NCI-H82 (cell line): ENCODE results near the gene HABP2.
A peak's percentile ranks its signal among the peaks of the same experiment; 100 is the strongest.

Source experiments
- DNase-seq: peaks from one replicate; lab custom pipeline; 2025; lab: John Stamatoyannopoulos, UW

The HABP2 gene

DNA sequence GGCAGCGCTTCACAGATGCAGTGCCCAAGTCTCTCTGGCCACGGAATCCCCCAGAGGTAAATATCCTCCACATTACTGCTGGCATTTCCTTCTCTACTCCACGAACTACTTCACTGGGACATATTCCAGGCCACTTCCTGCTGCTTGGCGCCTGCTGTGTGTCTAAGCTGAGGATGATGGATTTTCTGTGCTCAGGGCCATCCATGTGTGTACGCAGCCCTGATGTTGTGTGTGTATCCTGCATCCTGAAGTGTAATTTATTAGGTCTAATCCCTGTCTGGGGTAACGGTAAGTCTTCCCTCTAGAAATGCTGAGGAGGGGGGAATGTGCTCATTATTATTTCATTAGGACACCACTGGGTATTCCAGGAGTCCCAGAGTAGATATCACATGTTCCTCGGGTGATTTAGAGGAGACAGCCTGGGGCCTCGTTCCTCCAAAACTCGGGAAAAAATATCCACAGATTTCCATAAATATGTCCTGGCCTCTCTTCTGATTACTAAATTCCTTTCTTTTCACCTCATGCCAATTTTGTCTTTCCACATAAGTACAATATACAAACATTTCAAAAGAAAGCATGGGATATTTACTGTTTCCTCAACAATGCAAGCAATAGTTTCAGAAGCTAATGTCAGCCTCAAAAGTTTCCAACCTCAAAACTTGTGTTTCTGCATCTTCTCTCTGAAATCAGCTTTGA is 25.5 kb upstream of the HABP2 start:
- DNase-seq = peak; percentile 9

- DNase-seq = peak; percentile 33
These were observed 24.0 kb upstream of the HABP2 start for GRCh38 chr10:113528876-113529275.

DNA sequence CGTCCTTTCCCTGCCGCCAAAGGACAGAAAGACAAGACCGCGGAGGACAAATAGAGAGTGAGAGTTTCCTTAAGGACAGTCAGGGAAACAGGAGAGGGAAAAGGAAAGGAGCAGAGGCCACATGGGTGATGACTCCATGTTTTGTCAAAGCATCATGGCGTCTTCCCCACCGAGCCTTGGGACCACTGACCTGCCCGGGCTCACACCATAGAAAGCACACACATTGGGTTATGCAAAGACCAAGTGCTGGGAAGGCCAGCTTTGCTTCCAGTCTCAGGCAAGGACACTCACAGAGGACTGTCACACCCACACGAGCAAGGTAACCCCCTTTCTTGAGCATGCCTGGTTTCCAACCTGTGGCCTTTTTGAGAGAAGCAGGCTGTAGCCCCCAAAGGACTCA is 23.3 kb upstream of the HABP2 start:
- DNase-seq = no peak

DNA sequence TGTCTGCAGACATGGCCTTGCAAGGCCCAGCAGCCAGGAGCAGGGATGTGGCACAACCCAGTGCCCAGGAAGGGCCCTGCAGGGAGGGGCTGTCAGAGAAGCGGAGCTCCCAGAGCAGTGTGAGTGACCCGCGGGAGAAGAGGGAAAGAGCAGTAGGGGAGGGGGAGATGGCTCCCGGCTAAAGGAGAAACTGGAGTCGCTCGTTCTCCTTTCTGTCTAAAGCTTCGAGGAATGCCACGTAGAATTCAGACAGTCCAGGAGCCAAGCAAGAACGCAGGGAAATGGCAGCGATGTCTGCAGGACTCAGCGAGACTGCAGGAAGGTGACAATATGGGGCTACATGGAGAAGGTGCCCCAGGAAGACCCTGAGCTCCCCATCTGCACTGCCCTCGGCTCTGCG is 22.4 kb upstream of the HABP2 start:
- no peak for DNase-seq

DNA sequence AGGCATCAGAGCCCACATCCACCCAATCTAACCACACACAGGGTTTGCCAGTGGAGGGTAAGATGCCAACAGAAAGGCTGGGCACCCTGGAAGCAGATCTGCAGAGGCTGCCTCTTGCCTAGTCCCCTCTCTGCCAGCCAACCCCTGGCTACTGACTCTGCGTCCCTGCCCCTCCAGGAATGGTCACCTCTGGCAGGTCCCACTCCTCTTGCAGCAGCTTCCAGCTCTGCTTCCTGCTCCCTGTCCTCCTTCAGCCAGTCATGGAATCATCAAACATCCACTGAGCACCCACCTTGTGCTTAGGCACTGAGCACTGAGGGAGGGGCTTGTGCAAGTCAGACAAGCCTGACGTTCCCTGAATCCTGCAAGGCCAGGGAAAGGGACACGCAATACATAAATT is 20.1 kb upstream of the HABP2 start:
- DNase-seq = no peak

GRCh38 chr10:113533801-113534200 is 19.1 kb upstream of the HABP2 start:
- no peak for DNase-seq

- no peak for DNase-seq
These were observed 18.4 kb upstream of the HABP2 start for GRCh38 chr10:113534423-113534822.

DNA sequence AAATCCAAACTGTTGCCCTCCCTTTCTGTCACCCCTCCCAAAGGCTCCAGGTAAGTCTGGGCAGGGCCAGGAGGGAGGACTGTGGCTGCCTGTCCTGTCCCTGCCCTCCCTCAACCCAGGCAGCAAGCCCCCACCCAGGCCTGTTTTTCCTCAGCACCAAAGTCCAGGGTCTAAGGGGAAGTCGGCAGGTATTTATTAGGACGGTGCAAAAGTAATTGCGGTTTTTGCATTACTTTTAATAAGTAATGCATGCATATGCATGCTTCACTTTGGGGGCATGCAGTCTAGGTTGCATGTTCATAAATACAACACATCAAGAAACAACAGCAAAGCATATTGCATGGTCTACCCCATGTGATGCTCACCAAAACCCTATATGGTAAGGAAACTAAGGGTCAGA is 15.2 kb upstream of the HABP2 start:
- no peak for DNase-seq

DNA sequence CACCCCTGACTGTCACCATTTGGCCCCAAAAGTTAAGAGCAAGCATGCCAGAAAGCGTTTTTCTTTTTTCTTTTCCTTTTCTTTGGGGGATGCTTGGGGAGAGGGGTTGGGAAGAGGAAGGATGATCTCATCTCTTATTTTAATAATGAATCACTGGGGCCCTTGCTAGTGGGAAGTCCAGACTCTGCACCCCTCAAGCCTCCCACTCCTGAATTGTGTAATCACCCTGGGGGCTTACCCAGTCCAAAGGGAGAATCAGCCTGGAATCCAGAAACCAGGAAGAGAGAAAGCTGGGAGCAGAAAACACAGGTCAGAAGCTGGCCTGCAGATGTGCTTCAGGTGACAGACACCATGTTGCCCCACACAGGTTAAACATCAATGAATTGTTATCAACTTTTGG is 14.7 kb upstream of the HABP2 start:
- no peak for DNase-seq

DNA sequence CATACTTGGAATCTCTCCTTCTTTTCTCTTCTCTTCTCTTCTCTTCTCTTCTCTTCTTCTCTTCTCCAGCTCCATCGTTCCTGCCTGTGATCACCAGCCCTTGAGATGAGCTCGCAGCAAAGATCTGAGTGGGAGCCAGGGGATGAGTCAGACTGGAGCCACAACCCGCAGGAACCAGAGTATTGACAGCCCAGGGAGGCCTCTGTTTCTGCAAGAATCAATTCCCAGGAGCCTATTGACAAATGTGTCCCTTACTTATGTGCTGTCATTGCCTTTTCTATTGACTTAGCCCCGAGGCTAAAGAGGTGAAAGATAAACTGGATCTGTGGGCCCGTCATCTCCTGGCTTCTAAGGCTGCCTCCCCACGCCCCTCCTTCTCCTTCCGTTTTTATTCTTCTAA is 13.1 kb upstream of the HABP2 start:
- no peak for DNase-seq

- no peak for DNase-seq
These were observed 11.9 kb upstream of the HABP2 start for GRCh38 chr10:113540845-113541548.

DNA sequence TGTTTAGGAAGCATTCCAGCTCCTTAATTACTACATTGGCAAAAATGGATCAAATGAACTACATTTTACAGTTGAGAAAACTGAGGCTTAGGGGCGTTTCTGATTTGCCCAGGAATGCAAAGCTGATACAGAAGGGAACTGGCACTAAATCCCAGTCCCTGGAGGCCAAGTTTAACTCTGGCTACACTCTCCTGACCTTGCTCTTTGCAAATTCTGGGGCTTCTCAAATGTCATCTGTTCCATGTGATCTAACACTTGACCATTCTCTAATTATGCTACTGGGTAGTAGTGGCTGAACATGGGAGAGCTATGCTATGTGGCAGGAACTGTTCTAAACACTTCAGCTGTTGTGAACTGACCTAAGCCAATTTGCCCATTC is 11.3 kb upstream of the HABP2 start:
- DNase-seq = peak; percentile 42

- no peak for DNase-seq
These were observed 9.5 kb upstream of the HABP2 start for GRCh38 chr10:113543107-113543955.

- no peak for DNase-seq
These were observed 8.5 kb upstream of the HABP2 start for GRCh38 chr10:113544392-113544791.

- DNase-seq = no peak
These were observed 5.4 kb upstream of the HABP2 start for GRCh38 chr10:113547426-113547825.

GRCh38 chr10:113549856-113550255 is 3.0 kb upstream of the HABP2 start:
- peak; percentile 90 for DNase-seq

DNA sequence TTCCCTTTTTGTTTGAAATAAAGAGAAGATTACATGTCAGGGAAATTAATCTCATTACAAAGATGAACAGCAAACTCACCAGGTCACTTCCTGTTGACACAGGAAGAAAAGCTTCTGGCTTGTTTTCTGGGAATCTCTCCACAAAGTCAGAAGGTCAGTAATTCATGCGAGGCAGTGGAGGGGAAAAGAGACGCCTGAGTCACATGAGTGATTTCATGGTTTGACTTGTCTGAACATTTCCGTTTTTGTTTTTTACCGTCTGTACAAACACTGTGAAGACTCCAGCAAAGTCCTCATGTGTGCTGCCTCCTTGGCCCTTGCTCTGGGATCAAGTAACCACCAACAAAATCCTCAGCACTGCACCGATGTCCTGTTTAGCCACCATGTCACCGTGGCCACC is 2.5 kb upstream of the HABP2 start:
- DNase-seq = peak; percentile 68

- peak; percentile 11 for DNase-seq
These were observed 839 bp upstream of the HABP2 start for GRCh38 chr10:113552014-113552413.

GRCh38 chr10:113553149-113553548 is 296 bp downstream of the HABP2 start:
- no peak for DNase-seq

DNA sequence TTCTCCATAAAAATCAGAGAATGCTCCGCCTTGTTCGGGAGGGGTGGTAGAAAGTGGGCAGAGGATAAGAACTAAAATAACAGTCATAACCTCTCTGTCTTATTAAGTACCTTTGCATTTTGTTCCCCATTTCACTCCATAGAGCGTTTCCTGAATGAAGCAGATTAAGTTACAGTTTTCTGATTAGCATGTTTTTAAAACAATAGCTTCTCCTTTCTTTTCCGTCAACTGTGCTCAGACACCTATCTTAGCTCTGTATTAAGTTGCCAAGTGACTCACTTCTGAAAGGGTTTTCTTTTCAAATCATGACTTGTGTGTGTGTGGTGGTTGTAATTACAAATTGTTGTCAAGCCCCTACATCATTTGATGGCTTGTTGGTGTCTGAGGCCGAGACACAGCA is 1.4 kb downstream of the HABP2 start:
- no peak for DNase-seq

- DNase-seq = no peak
These were observed 2.4 kb downstream of the HABP2 start for GRCh38 chr10:113555245-113555644.

- peak; percentile 6 for DNase-seq
These were observed 2.9 kb downstream of the HABP2 start for GRCh38 chr10:113555751-113556150.

GRCh38 chr10:113557424-113557862 is 4.6 kb downstream of the HABP2 start:
- no peak for DNase-seq
